ENCODE measurements around the gene HS3ST3B1. TPM values are rescaled to one million over a fixed set of nuclear protein-coding genes. Genes with fewer than 3 reads are reported as not detected.

Gene HS3ST3B1
- total RNA-seq, 4 donors from 2014 or later: 4.3 to 30.1 (median 15.5) TPM

GRCh38 chr17:14305785-14306496 lies 5.1 kb downstream of the HS3ST3B1 start:
- no peak for TF ChIP-seq CTCF (IDR thresholded peaks at IDR 0.05)
- no peak for TF ChIP-seq POLR2A (IDR thresholded peaks at IDR 0.05)
- peak in 1 of 2 donors; percentile 7 for DNase-seq (ENCODE audit: low spot score in 2 of 2)
- H3K4me3 ChIP-seq (ENCODE audit: low read depth, poor library complexity, severe bottlenecking): no peak overlapping the region
- WGBS, 2 donors: 80 to 89% methylated on average over 6 of the region's 6 CpGs
- intact Hi-C loops (cut with DNase I; ENCODE audit: low total_unique reads): no loop called here

GRCh38 chr17:14306596-14306995 lies 5.7 kb downstream of the HS3ST3B1 start:
- DNase-seq (ENCODE audit: low spot score in 2 of 2): no peak
- H3K4me3 ChIP-seq (ENCODE audit: low read depth, poor library complexity, severe bottlenecking): no peak overlapping the region
- TF ChIP-seq CTCF (IDR thresholded peaks at IDR 0.05) (no peak), POLR2A (IDR thresholded peaks at IDR 0.05) (no peak)
- intact Hi-C loops (cut with DNase I; ENCODE audit: low total_unique reads): no loop called here

- 52 to 58% methylated on average over 5 of the region's 5 CpGs for WGBS, 2 donors
- no peak for DNase-seq (ENCODE audit: low spot score in 2 of 2)
- intact Hi-C loops (cut with DNase I; ENCODE audit: low total_unique reads): no loop called here
- TF ChIP-seq POLR2A (IDR thresholded peaks at IDR 0.05) (no peak), CTCF (IDR thresholded peaks at IDR 0.05) (no peak)
- no peak overlapping the region for H3K4me3 ChIP-seq (ENCODE audit: low read depth, poor library complexity, severe bottlenecking)
These were observed 6.7 kb downstream of the HS3ST3B1 start for GRCh38 chr17:14307560-14308024.

GRCh38 chr17:14308636-14308964 lies 7.7 kb downstream of the HS3ST3B1 start:
- H3K4me3 ChIP-seq (ENCODE audit: low read depth, poor library complexity, severe bottlenecking): no peak overlapping the region
- intact Hi-C loops (cut with DNase I; ENCODE audit: low total_unique reads): no loop called here
- WGBS, 2 donors: 47 to 49% methylated on average over 4 of the region's 4 CpGs
- DNase-seq (ENCODE audit: low spot score in 2 of 2): no peak
- TF ChIP-seq POLR2A (IDR thresholded peaks at IDR 0.05) (no peak), CTCF (IDR thresholded peaks at IDR 0.05) (no peak)

GRCh38 chr17:14308965-14309879 lies 8.3 kb downstream of the HS3ST3B1 start:
- peak; percentile 86 to 96 for DNase-seq (ENCODE audit: low spot score in 2 of 2)
- no peak for TF ChIP-seq CTCF (IDR thresholded peaks at IDR 0.05)
- TF ChIP-seq POLR2A (IDR thresholded peaks at IDR 0.05): no peak
- peak overlapping the region; percentile 36 for H3K4me3 ChIP-seq (ENCODE audit: low read depth, poor library complexity, severe bottlenecking)
- intact Hi-C loops (cut with DNase I; ENCODE audit: low total_unique reads): no loop called here
- 9 to 17% methylated on average over 30 to 61 of the region's 71 CpGs for WGBS, 2 donors
